NOMO-1 treated with DMSO at 0.1 percent for 48 hours (cell line): ENCODE results near the gene ZDHHC11.
"Not testable (repeated sequence)": the region's sequence is repeated elsewhere in the genome, so short reads cannot be mapped to it uniquely, and the experiment has no call there.

ENCODE experiments used
- DNase-seq: peaks from one replicate; lab custom pipeline; 2025; ENCODE audit not compliant: unreplicated experiment; lab: John Stamatoyannopoulos, UW

The ZDHHC11 gene

GRCh38 chr5:763998-764781 is 86.6 kb downstream of the ZDHHC11 start:
- no peak for DNase-seq

- DNase-seq = no peak
These were observed 87.4 kb downstream of the ZDHHC11 start for GRCh38 chr5:763397-763796.

DNA sequence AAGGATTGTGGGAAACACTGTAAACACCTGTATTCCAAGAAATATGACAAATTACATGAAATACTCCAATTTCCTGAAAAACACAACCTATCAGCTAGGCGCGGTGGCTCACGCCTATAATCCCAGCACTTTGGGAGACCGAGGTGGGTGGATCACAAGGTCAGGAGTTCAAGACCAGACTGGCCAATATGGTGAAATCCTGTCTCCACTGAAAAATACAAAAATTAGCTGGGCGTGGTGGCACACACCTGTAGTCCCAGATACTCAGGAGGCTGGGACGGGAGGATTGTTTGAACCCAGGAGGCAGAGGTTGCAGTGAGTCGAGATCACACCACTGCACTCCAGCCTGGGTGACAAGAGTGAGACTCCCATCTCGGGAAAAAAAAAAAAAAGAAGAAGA is 87.8 kb downstream of the ZDHHC11 start:
- DNase-seq = not testable (repeated sequence)

- DNase-seq = no peak
These were observed 88.7 kb downstream of the ZDHHC11 start for GRCh38 chr5:761854-762710.

GRCh38 chr5:761059-761771 is 89.6 kb downstream of the ZDHHC11 start:
- no peak for DNase-seq

- no peak for DNase-seq
These were observed 90.3 kb downstream of the ZDHHC11 start for GRCh38 chr5:760363-761058.

DNA sequence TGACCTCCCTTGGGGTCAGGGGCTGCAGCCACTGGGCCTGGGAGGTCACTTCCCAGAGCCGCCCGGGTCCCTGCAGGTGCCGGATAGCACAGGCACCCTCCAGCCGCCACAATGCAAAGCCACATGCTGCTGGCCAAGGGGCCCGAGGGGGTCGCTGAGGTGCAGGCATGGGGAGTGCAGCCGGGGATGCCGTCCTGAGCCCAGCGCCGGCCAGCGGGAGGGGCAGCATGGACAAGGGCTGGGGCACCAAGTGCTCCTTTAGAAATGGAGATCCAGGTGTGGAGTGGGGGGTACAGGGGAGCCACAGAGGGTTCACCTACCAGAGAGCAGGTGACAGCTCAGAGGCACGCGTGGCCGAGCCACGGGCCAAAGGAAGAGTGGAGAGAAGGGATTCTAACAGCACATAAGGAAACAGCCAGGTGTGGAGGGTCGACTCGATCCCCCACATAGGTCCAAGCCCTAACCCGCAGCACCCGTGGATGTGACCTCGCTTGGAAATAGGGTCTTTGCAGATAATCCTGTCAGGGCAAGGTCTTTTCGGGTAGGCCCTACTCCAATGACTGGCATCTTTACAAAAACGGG is 90.9 kb downstream of the ZDHHC11 start:
- DNase-seq = no peak

DNA sequence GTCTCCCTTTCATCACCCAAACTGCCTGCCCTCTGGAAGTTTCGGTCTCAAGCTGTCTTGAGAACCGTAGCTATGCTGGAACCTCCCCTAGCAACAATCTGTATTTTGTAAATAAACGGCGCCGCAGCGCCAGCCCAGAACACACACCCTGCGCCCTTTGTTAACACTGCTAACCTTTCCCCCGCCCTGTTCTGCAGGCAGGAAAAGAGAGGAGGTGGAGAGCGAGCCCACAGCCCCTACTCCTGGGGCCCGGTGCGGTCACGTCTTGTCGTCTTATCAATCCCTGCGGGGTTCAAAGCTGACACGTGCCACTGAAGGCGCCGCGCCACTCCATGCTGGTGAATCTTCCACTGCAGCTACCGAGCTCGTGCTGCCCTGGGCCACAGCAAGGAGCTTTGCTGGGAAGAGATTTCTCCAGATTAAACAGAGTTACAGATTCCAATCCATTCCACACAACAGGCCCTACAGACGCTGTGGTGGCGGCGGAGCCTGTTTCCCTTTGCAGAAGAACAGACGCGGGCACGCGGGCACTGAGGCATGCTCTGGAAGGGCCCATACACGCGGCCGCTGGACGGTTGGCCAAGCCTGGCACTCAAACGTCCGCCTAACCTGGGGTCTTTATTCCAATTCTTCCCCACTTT is 91.6 kb downstream of the ZDHHC11 start:
- DNase-seq = no peak

GRCh38 chr5:758698-759053 is 92.1 kb downstream of the ZDHHC11 start:
- DNase-seq = no peak

DNA sequence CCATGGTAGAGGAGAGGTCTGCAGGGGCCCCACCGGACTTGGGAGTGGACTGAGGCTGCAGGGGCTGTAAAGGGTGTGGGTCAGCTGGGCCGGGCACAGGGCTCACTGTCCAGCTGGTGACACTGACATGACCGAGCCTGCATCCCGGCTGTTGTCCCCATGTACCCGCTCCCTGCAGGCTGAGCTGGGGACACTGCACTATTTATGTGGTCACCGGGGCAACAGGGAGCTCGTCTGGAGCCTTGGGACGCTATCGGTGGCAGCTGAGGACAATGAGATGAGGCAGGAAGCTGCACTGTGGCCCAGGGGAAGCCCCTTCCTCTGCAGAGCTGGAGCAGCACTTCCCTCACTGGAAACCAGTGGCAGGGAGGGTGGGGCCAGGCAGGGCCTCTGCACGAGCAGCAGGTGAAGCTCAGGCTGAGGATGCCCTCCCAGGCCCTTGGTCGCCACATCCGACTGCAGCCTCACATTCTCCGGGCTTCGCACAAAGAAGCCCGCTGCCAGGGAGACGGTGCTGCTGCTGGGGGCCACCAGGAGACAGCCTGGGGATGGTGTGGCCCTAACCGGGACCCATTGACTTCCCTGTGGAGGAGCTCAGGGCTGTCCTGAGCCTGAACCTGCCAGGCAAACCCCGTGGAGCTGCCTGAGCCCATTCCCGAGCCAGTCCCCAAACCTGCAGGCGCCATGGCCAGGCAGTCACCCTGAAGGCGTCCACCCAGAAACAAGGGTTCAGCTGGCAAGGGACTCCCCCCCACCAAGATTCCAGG is 92.7 kb downstream of the ZDHHC11 start:
- DNase-seq = no peak

GRCh38 chr5:757346-757930 is 93.3 kb downstream of the ZDHHC11 start:
- DNase-seq = no peak

GRCh38 chr5:756865-757345 is 93.9 kb downstream of the ZDHHC11 start:
- DNase-seq = no peak

DNA sequence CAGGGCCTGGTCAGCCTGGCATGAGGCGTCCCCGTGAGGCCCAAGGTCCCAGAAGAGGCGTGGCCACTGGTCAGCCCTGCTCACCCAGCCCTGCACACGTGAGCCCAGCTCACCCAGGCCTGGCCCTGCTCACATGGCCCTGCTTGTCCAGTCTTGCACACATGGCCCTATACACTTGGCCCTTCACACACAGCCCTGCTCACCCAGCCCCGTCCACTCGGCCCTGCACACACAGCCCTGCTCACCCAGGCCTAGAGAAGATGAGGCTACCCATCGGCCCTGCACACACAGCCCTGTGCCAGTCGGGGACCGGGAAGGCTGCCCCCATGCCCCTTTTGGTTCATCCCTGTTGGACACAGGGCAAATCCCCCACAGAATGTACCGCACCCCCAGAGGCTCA is 94.6 kb downstream of the ZDHHC11 start:
- no peak for DNase-seq

DNA sequence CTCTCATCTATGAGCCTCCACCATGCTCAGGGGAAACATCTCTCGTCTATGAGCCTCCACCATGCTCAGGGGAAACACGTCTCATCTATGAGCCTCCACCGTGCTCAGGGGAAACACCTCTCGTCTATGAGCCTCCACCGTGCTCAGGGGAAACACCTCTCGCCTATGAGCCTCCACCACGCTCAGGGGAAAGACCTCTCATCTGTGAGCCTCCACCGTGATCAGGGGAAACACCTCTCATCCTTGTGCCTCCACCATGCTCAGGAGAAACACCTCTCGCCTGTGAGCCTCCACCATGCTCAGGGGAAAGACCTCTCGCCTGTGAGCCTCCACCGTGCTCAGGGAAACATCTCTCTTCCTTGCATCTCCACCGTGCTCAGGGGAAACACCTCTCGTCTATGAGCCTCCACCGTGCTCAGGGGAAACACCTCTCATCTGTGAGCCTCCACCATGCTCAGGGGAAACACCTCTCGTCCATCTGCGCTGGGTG is 96.6 kb downstream of the ZDHHC11 start:
- not testable (repeated sequence) for DNase-seq

DNA sequence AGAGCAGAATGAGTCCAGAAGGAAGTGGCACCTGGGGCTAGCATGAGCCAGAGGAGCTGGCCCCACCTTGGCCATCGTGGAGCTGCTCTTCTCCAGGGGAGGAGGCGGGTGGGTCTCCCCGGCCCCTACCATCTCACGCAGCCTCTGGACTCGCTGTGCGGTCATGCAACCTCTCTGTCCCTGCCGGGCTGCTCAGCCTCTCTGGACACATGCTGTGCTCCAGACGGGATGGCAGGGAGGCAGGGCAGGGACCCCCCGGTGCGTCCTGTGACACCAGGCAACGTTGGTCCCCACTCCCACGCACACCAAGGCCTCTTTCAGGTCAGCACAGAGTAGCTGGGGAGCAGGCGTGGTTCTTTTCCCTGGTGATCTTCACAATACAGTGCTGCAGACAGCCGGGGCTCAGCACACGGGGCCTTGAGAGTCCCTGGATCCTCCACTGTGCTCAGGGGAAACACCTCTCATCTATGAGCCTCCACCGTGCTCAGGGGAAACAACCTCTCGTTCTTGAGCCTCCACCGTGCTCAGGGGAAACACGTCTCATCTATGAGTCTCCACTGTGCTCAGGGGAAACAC is 97.1 kb downstream of the ZDHHC11 start:
- not testable (repeated sequence) for DNase-seq

DNA sequence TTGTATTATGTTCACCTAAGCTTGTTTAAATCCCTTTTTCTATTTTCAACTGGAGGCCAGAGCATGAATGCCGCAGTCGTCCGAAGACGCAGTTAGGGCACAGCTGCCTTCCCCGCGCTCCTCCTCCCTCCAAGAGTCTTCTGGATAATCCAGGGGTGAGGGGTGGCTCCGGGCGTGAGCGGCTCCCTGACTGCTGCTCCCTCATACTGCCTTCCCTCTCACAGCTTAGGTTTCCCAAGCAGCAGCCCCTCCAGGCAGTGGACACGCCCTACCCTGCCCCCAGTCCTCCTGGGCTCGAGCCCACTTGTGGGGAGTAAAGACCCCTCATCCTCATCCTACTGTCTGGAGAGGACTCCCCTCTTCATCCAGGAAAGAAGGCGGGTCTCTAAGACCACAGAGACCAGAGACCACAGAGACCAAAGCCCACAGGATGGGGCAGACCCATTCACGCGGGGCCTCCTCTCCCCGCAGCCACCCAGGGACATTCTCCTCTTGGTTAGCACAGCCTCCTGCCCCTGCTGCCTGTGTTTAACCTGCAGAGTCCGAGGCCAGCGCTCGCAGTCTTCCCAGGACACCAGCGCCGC is 98.2 kb downstream of the ZDHHC11 start:
- not testable (repeated sequence) for DNase-seq

DNA sequence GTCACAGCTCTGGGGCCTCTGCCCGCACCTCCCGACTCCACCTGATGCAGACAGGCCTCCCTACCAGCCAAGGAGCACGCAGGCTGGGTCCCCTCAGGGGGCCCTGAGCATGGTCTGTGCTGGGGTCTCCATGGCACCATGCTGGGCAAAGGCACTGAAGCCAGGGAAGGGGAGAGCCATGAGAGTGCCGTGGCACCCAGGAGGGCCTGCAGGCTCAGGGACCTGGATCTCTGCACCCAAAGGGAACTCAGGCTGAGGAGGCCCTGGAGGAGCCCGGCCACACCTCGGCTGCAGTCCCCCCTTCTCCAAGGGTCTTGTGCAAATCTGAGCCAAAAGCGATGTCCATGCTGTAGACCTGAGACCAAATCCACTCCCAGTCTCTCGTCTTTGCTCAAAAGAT is 98.8 kb downstream of the ZDHHC11 start:
- not testable (repeated sequence) for DNase-seq

- no peak for DNase-seq
These were observed 99.3 kb downstream of the ZDHHC11 start for GRCh38 chr5:751496-751895.
